Left ventricle myocardium superior (tissue), 1 donor: ENCODE data around the gene OTX2. TPM values are rescaled to one million over a fixed set of nuclear protein-coding genes. Genes with fewer than 3 reads are reported as not detected.

Experiments used
- ATAC-seq: fragments of 200-7000 bp; cut with Tn5 transposase; one replicate; pipeline ENCODE4 v1.9.1; 2020; ENCODE audit warnings: mild to moderate bottlenecking, moderate library complexity
- DNase-seq: peaks from one replicate; pipeline ENCODE4 v3.0.0-alpha.2; 2020
- intact Hi-C: fragments of 100-400 bp; cut with micrococcal nuclease; formaldehyde crosslinking; loops from one replicate; pipeline ENCODE4 v1.11.0; 2022
- total RNA-seq: library from RNA; stranded (reverse); fragmentation: NEBNext Ultra II Directional; extraction: Animal tissue kit (Norgen Biotek cat#: 25700); gene quantifications from one replicate; pipeline ENCODE4 v1.2.1, GENCODE V29; 2021
- donor health status: DM: no; HTN: yes; CAD: no; lungs with severe emphysema.

OTX2 gene
- total RNA-seq, 1 donor from 2014 or later = not detected

GRCh38 chr14:56797569-56798446, 12.5 kb downstream of the OTX2 start:
- intact Hi-C loops = no loop called here
- no peak for ATAC-seq

GRCh38 chr14:56797003-56797568, 13.2 kb downstream of the OTX2 start:
- ATAC-seq (no peak), DNase-seq (no peak)
- intact Hi-C loops = no loop called here

More at GRCh38 chr14:56797569-56798446, 12.5 kb downstream of the OTX2 start:
- no peak for DNase-seq

GRCh38 chr14:56796259-56796658, 14.0 kb downstream of the OTX2 start:
- DNase-seq (no peak), ATAC-seq (no peak)
- intact Hi-C loops = no loop called here

- intact Hi-C loops = no loop called here
- DNase-seq (no peak), ATAC-seq (no peak)
Observed at GRCh38 chr14:56795284-56795622, 15.0 kb downstream of the OTX2 start.

- ATAC-seq (no peak), DNase-seq (no peak)
- intact Hi-C loops = no loop called here
Observed at GRCh38 chr14:56794557-56795283, 15.6 kb downstream of the OTX2 start.

- no peak for DNase-seq
- ATAC-seq = no peak
- intact Hi-C loops = no loop called here
Observed at GRCh38 chr14:56794088-56794556, 16.2 kb downstream of the OTX2 start.

- ATAC-seq (no peak), DNase-seq (no peak)
- intact Hi-C loops = no loop called here
Observed at GRCh38 chr14:56789955-56790354, 20.3 kb downstream of the OTX2 start.

GRCh38 chr14:56787530-56787929, 22.7 kb downstream of the OTX2 start:
- no peak for DNase-seq
- intact Hi-C loops = no loop called here
- no peak for ATAC-seq

- ATAC-seq = no peak
Observed at GRCh38 chr14:56782711-56783110, 27.6 kb downstream of the OTX2 start.

GRCh38 chr14:56774503-56774902, 35.8 kb downstream of the OTX2 start:
- ATAC-seq = no peak

More at GRCh38 chr14:56782711-56783110, 27.6 kb downstream of the OTX2 start:
- intact Hi-C loops = no loop called here
- no peak for DNase-seq

GRCh38 chr14:56770512-56770911, 39.8 kb downstream of the OTX2 start:
- DNase-seq (no peak), ATAC-seq (no peak)
- intact Hi-C loops = no loop called here

More at GRCh38 chr14:56774503-56774902, 35.8 kb downstream of the OTX2 start:
- intact Hi-C loops = no loop called here
- DNase-seq = no peak

- DNase-seq = no peak
- no peak for ATAC-seq
- intact Hi-C loops = no loop called here
Observed at GRCh38 chr14:56760164-56760914, 49.9 kb downstream of the OTX2 start.

- no peak for DNase-seq
- intact Hi-C loops = no loop called here
- no peak for ATAC-seq
Observed at GRCh38 chr14:56759633-56760032, 50.6 kb downstream of the OTX2 start.

GRCh38 chr14:56759094-56759493, 51.2 kb downstream of the OTX2 start:
- ATAC-seq (no peak), DNase-seq (no peak)
- intact Hi-C loops = no loop called here

GRCh38 chr14:56754921-56755320, 55.4 kb downstream of the OTX2 start:
- ATAC-seq = no peak
- no peak for DNase-seq
- intact Hi-C loops = no loop called here

- ATAC-seq = no peak
- intact Hi-C loops = no loop called here
- no peak for DNase-seq
Observed at GRCh38 chr14:56753396-56753795, 56.9 kb downstream of the OTX2 start.

- intact Hi-C loops = no loop called here
- DNase-seq (no peak), ATAC-seq (no peak)
Observed at GRCh38 chr14:56752428-56752827, 57.9 kb downstream of the OTX2 start.

GRCh38 chr14:56751471-56751870, 58.8 kb downstream of the OTX2 start:
- ATAC-seq = no peak
- no peak for DNase-seq
- intact Hi-C loops = no loop called here
